DMS 273 treated with DMSO at 0.1 percent for 48 hours (cell line): Measurements from ENCODE around the gene UGT1A10.
"Not testable (repeated sequence)": the region's sequence is repeated elsewhere in the genome, so short reads cannot be mapped to it uniquely, and the experiment has no call there.

ENCODE experiments used
- DNase-seq: peaks from one replicate; lab custom pipeline; 2025; lab: John Stamatoyannopoulos, UW

Gene UGT1A10

DNA sequence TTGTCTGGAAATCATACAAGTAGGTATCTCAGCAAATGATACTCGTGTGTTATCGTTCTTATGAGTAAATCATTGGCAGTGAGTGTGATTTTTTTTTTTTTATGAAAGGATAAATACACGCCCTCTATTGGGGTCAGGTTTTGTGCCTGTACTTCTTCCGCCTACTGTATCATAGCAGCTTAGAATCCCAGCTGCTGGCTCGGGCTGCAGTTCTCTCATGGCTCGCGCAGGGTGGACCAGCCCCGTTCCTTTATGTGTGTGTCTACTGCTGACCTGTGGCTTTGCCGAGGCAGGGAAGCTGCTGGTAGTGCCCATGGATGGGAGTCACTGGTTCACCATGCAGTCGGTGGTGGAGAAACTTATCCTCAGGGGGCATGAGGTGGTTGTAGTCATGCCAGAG, at the start of gene UGT1A10:
UGT1A10 (plus strand) TSS at position 143 of the 400 bp plus-strand sequence; CDS start at position 218, 75 bp downstream.
- not testable (repeated sequence) for DNase-seq

DNA sequence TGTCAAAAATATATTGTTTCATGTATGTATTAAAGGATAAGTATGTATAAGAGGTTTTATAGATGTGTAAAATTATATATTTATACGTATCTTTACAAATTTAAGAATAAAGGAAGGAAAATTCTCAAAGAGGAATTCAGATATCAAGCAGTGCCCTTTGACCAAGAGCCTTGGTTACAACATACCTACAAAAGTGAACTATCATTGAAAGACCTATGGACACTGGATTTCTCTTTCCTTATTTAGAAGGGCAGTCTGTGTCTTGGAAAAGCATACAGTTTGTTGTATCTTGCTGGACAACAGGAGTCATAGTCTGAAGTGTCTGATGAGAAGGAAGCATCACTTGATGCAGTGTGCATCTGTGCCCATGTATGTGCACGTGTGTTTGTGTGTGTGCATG, 47.8 kb upstream of the UGT1A10 start:
- DNase-seq: no peak

DNA sequence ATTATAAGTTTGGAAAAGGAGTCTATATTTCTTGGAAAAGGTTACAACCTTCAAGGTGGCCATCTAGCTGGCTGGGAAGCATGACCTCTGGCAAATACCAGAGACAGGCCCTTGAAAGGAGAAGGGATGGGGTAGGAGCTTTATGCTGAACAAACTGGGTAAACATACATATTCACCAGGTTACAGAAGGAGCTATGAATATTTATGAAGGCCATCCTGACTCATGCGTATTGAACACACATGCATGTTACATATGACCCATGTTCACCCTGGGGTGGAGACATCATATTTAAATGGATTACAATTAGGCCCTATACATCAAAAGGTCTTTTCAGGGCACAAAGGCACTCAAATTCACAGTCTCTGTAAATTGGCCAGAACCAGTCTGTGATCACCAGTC, 43.5 kb upstream of the UGT1A10 start:
- DNase-seq: not testable (repeated sequence)

DNA sequence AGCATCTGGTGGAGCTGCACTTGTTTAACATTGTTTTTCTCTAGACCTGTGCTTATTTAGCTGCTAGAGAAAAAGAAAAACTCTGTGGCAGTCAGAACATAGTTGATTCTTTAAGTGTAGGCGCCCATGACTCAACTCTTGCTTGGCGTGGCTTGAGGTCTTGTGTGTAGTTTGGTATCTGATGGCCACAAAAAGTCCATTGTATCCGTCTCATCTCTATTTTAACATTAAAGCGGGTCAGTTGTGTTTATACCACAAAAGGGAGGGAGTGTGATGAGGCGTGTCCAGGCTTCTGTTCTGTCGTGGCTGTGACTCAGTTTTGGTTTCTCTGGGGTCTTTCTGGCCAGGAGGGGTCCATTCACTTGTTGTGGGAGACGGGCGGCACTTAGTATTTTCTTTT, 43.0 kb upstream of the UGT1A10 start:
- no peak for DNase-seq

DNA sequence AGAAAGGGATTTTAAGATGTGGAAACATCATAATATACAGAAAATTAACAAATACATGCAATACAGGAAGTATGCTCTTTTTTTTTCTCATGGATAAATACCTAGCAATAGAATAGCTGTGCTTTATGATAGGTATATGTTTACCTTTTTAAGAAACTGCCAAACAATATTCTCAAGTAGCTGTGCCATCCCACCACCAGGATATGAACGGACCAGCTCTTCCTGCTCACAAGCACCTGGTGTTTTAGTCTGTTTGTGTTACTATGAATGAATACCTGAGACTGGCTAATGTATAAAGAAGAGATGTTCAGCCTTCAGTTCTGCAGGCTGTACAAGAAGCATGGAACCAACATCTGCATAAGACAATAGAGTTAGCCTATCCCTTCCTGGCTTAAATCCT, 38.7 kb upstream of the UGT1A10 start:
- no peak for DNase-seq

DNA sequence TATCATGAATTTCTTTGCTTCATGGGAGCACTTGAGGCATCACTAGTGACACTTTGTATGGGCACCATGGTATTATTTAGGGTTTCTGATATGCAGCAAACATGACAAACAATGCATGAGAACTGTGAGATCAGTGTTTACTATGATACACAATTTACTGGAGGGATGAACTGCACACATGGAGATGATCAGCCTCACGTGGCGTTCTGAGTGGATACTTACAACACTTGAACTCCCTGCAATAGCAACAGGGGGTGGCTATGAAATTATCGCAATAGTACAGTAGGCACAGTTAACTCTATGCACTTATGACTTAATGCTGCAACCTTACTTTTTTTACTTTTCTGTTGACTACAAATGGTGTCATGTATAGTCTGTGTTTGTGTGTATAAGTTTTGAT, 37.3 kb upstream of the UGT1A10 start:
- no peak for DNase-seq

DNA sequence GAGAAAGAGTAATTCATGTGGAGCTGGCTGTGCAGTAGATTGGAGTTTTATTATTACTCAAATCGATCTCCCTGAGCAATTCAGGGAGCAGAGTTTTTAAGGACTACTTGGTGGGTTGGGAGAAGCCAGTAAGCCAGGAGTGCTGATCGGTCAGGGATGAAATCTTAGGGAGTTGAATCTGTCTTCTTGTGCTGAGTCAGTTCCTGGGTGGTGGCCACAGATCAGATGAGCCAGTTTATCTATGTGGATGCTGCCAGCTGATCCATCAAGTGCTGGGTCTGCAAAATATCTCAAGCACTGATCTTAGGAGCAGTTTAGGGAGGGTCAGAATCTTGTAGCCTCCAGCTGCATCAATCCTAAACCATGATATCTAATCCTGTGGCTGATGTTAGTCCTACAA, 35.9 kb upstream of the UGT1A10 start:
- no peak for DNase-seq

DNA sequence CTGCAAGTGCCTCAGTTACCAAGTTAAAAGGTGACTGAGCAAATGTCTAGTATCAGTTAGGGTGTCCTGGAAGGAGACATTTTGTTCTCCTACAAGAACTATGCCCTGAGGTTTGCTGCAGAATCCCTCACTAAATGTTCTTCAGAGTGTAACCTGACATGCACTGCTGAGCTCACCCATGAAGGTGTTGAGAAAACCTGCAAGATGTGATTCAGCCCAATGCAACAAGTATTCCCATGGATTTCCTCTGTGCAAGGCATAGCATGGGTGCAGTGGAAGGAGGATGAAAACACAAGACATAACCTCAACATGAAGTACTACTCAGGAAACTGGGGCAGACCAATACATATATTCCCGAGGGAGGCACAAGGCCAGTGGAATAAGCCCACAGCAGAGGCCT, 34.2 kb upstream of the UGT1A10 start:
- DNase-seq: no peak

DNA sequence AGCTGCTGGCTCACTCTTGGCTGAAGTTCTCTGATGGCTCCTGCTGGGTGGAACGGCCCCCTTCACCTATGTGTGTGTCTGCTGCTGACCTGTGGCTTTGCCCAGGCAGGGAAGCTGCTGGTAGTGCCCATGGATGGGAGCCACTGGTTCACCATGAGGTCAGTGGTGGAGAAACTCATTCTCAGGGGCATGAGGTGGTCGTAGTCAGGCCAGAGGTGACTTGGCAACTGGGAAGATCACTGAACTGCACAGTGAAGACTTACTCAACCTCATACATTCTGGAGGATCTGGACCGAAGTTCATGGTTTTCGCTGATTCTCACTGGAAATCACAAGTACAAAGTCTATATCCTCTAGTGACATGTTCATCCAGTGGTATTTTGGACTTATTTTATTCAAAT, 32.7 kb upstream of the UGT1A10 start:
- no peak for DNase-seq

DNA sequence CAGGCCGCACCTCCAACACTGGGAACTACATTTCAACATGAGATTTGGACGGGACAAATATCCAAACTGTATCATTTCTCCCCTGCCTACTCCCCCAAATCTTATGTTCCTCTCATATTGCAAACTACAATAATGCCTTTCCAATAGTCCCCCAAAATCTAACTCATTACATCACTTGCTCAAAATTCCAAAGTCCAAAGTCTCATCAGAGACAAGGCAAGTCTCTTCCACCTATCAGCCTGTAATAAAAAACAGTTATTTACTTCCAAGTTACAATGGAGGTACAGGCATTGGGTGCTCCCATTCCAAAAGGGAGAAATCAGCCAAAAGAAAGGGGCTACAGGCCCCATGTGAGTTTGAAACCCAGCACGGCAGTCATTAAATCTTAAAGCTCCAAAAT, 31.4 kb upstream of the UGT1A10 start:
- DNase-seq: no peak

DNA sequence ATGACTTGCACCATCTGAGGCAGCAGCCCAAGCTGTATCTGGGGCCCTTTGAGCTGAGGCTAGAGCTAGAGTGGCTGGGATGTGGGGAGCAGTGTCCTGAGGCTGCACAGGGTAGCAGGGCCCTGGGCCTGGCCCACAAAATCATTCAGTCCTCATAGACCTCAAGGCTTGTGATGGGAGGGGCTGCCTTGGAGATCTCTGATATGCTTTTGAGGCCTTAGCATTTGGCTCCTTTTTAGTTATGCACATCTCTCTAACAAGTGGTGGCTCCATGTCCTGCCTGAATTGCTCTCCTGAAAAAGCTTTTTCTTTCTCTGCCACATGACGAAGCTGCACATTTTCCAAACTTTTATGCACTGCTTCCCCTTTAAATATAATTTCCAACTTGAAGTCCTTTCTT, 30.6 kb upstream of the UGT1A10 start:
- no peak for DNase-seq

DNA sequence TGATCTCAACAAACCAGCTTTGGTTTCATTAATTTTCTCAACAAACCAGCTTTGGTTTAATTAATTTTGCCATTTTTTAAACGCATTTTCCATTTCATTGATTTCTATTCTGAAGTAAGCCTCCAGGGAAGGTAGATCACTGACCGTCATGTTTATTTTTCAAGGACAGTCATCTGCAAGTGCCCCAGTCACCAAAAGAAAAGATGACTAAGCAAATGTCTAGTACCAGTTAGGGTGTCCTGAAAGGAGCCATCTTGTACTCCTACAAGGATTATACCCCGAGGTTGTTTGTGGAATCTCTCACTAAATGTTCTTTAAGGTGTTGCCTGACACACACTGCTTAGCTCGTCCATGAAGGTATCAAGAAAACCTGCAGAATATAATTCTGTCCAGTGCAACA, 25.0 kb upstream of the UGT1A10 start:
- DNase-seq: no peak

DNA sequence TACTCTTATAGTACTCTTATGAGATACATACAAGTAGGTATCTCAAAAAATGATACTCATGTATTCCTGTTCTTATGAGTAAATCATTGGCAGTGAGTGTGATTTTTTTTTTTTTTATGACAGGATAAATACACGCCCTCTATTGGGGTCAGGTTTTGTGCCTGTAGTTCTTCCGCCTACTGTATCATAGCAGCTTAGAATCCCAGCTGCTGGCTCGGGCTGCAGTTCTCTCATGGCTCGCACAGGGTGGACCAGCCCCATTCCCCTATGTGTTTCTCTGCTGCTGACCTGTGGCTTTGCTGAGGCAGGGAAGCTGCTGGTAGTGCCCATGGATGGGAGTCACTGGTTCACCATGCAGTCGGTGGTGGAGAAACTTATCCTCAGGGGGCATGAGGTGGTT, 18.8 kb upstream of the UGT1A10 start, which contains the start of gene UGT1A8:
UGT1A8 (plus strand) TSS at position 158 of the 400 bp plus-strand sequence; CDS start at position 233, 75 bp downstream.
- not testable (repeated sequence) for DNase-seq

DNA sequence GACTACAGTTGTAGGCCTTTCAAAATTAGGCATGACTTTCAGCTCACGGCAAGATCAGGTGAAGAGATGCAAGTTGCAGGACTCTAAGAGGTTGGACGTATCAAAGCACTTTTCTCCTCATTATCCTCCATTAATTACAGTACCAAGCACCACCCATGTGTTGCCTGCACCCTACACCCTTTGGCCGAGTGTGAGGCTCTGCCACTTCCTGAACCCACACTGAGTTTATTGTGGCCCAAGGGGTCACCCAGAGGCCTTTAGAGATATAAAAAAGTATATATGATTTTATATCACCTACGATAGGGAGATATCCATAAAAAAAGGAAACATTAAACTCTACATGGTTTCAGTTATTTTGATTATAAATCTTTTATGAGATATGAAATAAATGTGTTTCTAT, 16.0 kb upstream of the UGT1A10 start:
- no peak for DNase-seq

DNA sequence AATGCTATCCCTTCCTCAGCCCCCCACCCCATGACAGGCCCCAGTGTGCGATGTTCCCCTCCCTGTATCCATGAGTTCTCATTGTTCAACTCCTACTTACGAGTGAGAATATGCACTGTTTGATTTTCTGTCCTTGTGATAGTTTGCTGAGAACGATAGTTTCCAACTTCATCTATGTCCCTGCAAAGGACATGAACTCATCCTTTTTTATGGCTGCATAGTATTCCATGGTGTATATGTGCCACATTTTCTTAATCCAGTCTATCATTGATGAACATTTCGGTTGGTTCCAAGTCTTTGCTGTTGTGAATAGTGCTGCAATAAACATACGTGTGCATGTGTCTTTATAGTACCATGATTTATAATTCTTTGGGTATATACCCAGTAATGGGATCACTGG, 14.4 kb upstream of the UGT1A10 start:
- DNase-seq: not testable (repeated sequence)

DNA sequence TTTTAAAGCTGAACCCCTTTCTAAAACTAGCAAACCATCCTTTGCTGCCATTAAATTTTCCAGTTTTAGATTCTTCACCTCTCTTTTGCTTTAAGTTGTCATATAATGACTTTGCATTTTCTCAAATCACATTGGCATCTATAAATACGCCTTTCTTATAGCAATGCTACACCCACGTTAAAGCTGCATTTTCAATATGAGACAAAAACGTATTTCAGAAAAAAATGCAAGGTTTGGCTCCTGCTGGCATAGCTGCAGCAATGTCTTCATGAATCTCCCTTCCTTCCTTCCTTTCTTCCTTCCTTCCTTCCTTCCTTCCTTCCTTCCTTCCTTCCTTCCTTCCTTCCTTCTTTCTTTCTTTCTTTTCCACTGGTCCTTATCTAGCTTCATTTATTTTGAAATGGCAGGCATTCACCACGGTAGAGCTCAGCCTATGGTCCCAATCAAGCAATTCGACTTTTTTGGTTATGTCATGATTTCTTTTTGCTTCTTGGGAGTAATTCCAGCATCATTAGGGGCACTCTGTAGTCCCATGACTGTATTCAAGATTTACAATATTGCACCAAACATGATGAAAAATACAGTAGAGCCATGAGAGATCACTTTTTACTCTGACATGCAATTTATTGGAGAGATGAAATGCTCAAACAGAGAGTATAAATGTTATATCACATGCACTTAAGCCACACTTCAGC, 8.8 kb upstream of the UGT1A10 start:
- no peak for DNase-seq

DNA sequence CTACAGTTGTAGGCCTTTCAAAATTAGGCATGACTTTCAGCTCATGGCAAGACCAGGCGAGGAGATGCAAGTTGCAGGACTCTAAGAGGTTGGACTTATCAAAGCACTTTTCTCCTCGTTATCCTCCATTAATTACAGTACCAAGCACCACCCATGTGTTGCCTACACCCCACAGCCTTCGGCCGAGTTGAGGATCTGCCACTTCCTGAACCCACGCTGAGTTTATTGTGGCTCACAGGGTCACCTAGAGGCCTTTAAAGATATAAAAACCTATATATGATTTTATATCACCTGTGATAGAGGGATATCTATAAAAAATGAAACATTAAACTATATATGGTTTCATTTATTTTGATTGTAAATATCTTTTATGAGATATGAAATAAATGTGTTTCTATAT, 2.6 kb downstream of the UGT1A10 start:
- no peak for DNase-seq

DNA sequence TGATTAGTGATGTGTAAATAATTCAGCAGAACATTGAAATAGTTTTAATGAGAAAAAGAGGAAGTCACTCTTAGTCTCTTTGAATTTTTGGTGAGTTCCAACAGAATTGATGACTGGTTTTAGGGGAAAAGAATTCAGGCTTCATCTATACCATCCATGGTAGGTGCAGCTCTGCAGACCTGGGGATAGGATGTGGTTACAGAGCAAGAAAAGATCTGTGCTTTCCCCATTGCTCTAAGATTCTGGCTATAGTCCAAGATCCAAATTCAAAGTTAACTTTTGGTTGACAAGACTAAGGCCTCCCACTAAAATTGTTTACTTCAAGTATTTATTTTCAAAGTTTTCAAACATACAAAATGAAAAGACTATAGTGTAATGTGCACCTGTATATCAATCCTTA, 3.6 kb downstream of the UGT1A10 start:
- no peak for DNase-seq

DNA sequence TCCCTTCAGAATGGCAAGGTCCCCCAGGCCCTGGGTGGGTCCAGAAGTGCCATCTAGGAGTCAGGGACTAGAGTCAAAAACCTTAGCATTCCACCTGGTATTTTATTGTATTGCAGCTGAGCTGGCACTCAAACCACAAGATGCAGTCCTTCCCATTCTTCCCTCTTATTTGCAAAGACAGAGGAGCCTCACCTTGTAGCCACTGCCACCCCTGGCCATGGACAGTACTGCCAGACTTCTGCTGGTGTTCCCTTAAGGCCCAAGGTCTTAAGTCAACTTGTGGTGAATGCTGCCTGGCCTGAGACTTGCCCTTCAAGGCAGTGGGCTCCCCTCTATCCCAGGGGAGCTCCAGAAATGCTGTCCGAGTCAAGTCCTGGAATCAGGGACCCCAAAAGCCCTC, 6.9 kb downstream of the UGT1A10 start:
- no peak for DNase-seq

DNA sequence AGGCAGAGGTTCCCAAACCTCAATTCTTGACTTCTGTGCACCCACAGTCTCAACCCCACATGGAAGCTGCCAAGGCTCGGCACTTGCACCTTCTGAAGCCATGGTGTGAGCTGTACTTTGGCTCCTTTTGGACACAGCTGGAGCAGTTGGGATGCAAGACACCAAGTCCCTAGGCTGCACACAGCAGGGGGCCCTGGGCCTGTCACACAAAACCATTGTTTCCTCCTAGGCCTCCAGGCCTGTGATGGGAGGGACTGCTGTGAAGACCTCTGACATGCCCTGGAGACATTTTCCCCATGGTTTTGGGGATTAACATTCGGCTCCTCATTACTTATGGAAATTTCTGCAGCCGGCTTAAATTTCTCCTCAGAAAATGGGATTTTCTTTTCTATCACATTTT, 9.8 kb downstream of the UGT1A10 start:
- not testable (repeated sequence) for DNase-seq

DNA sequence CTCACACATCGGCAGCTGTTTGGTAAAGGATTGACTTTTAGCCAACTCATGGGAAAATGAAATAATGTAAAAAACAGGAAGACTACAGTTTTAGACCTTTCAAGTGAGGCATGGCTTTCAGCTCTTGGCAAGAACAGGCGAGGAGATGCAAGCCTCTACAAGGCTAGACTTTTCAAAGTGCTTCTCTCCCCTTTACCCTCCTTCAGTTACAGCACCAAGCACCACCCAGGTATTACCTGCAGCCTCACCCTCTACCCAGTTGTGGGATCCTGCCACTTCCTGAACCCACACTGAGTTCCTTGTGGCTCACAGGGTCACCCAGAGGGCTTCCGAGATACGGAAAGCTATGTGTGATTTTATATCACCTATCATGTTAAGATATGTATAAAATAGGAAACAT, 14.7 kb downstream of the UGT1A10 start:
- DNase-seq: no peak

DNA sequence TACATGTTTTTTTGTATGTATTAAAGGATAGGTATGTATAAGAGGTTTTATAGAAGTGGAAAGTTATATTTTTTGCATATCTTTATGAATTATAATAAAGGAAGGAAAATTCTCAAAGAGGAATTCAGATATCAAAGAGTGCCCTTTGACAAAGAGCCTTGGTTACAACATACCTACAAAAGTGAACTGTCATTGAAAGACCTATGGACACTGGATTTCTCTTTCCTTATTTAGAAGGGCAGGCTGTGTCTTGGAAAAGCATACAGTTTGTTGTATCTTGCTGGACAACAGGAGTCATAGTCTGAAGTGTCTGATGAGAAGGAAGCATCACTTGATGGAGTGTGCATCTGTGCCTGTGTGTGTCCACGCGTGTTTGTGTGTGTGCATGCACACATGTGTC, 15.2 kb downstream of the UGT1A10 start:
- DNase-seq: no peak

DNA sequence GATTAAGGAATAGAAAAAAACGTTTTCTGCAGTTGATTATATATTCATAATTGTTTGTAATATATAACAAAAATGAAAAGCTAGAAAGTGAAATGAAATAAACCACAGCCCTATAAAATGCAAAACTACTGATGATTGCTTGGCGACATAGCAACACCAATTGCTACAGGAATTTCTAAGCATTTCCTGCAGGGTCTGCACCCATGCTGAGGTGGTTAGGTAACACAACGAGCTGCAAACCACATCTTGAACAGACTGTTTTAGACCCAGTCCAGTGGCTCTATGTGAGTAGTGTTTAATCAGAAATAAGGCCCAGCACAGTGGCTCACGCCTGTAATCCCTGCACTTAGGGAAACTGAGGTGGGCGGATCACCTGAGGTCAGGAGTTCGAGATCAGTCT, 18.3 kb downstream of the UGT1A10 start:
- DNase-seq: no peak

DNA sequence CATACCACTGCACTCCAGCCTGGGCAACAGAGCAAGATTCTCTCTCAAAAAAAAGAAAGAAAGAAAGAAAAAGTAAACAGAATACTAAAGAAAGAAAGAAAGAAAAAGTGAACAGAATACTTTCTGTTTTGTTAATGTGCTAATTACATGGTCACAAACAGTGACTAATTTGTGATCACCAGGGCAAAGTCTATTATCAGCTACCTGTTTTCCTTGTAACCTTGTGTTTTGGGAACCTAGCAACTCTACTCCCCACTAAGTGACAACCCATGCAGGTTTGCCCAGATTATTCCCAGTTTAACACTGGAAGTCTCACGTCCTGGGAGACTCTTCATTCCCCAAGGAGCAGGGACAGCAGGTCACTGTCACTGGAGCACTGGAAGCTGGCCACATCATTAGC, 18.8 kb downstream of the UGT1A10 start:
- DNase-seq: no peak
